Stimulated activated naive CD8-positive, alpha-beta T cell treated with anti-CD3 and anti-CD28 coated beads, Interleukin-15, amount 100 ng/mL, for 72 hours (primary cell): Measurements from ENCODE around the gene CHD9NB.

ENCODE experiments used
- ATAC-seq: fragments of 150-1000 bp; cut with Tn5 transposase; 2 replicates; pipeline ENCODE4 v1.10.0; 2021; ENCODE audit warnings: mild to moderate bottlenecking, moderate library complexity
- DNase-seq, 2 donors: peaks; one replicate each; pipeline ENCODE4 v3.0.0; 2021 to 2022
- H3K27ac Mint-ChIP-seq, 2 donors: one replicate each; pipeline ENCODE4 v1.8.0; 2022; ENCODE audit warnings: mild to moderate bottlenecking in 2 of 2, mixed read lengths in 2 of 2, moderate library complexity in 2 of 2
- H3K27me3 Mint-ChIP-seq: one replicate; pipeline ENCODE4 v1.8.0; 2022; ENCODE audit warnings: mixed read lengths
- H3K4me1 Mint-ChIP-seq: one replicate; pipeline ENCODE4 v1.8.0; 2022; ENCODE audit warnings: mild to moderate bottlenecking, mixed read lengths
- H3K4me3 Mint-ChIP-seq, 2 donors: one replicate each; pipeline ENCODE4 v1.8.0; 2022; ENCODE audit warnings: mild to moderate bottlenecking in 2 of 2, mixed read lengths in 2 of 2, moderate library complexity in 1 of 2
- H3K9me3 Mint-ChIP-seq, 2 donors: one replicate each; pipeline ENCODE4 v1.8.0; 2022; ENCODE audit warnings: mixed read lengths in 2 of 2

The CHD9NB gene

GRCh38 chr16:53035176-53035942, 17.3 kb downstream of the CHD9NB start:
- no peaks in the 10 kb centered on the region for H3K4me1 Mint-ChIP-seq

GRCh38 chr16:53034306-53034705, 18.4 kb downstream of the CHD9NB start:
- DNase-seq, result no peak
- H3K4me3 Mint-ChIP-seq, result no peak overlapping the region
- no peak for ATAC-seq
- H3K27me3 Mint-ChIP-seq, result peaks cover 30% of the 10 kb centered on the region
- peaks cover 0 to 11% of the 10 kb centered on the region in 2 donors for H3K9me3 Mint-ChIP-seq
- H3K4me1 Mint-ChIP-seq, result no peaks in the 10 kb centered on the region
- no peak overlapping the region for H3K27ac Mint-ChIP-seq

More at GRCh38 chr16:53035176-53035942, 17.3 kb downstream of the CHD9NB start:
- H3K9me3 Mint-ChIP-seq, result peaks cover 0 to 11% of the 10 kb centered on the region in 2 donors
- ATAC-seq, result no peak
- no peak overlapping the region for H3K4me3 Mint-ChIP-seq
- no peak for DNase-seq
- H3K27ac Mint-ChIP-seq, result no peak overlapping the region
- peaks cover 30% of the 10 kb centered on the region for H3K27me3 Mint-ChIP-seq

GRCh38 chr16:53031323-53031942, 21.3 kb downstream of the CHD9NB start:
- Mint-ChIP-seq H3K9me3 (peaks cover 0 to 11% of the 10 kb centered on the region in 2 donors), H3K4me1 (no peaks in the 10 kb centered on the region), H3K4me3 (no peak overlapping the region), H3K27ac (no peak overlapping the region), H3K27me3 (peaks cover 30% of the 10 kb centered on the region)
- ATAC-seq (no peak), DNase-seq (no peak)

- Mint-ChIP-seq H3K9me3 (peaks cover 0 to 11% of the 10 kb centered on the region in 2 donors), H3K27ac (no peak overlapping the region), H3K4me1 (no peaks in the 10 kb centered on the region), H3K4me3 (no peak overlapping the region), H3K27me3 (peaks cover 24% of the 10 kb centered on the region)
- ATAC-seq, result no peak
- no peak for DNase-seq
Measured at GRCh38 chr16:53029971-53030370, 22.7 kb downstream of the CHD9NB start.

- H3K27ac Mint-ChIP-seq, result no peak overlapping the region
- no peak for ATAC-seq
- H3K4me1 Mint-ChIP-seq, result no peaks in the 10 kb centered on the region
- no peak overlapping the region for H3K4me3 Mint-ChIP-seq
- H3K9me3 Mint-ChIP-seq, result no peaks in the 10 kb centered on the region
- peaks cover 7% of the 10 kb centered on the region for H3K27me3 Mint-ChIP-seq
- no peak for DNase-seq
Measured at GRCh38 chr16:53024045-53024444, 28.7 kb downstream of the CHD9NB start.

- no peaks in the 10 kb centered on the region for H3K9me3 Mint-ChIP-seq
- H3K27ac Mint-ChIP-seq, result no peak overlapping the region
- H3K4me3 Mint-ChIP-seq, result no peak overlapping the region
- ATAC-seq (no peak), DNase-seq (peak in 1 of 2 donors; percentile 17)
- H3K4me1 Mint-ChIP-seq, result no peaks in the 10 kb centered on the region
- H3K27me3 Mint-ChIP-seq, result peaks cover 7% of the 10 kb centered on the region
Measured at GRCh38 chr16:53022374-53022773, 30.3 kb downstream of the CHD9NB start.

- DNase-seq, result no peak
- no peak for ATAC-seq
- no peak overlapping the region for H3K4me3 Mint-ChIP-seq
- H3K27me3 Mint-ChIP-seq, result peaks cover 22% of the 10 kb centered on the region
- H3K9me3 Mint-ChIP-seq, result no peaks in the 10 kb centered on the region
- H3K27ac Mint-ChIP-seq, result no peak overlapping the region
- no peaks in the 10 kb centered on the region for H3K4me1 Mint-ChIP-seq
Measured at GRCh38 chr16:53018834-53019416, 33.8 kb downstream of the CHD9NB start.

GRCh38 chr16:53014287-53014686, 38.4 kb downstream of the CHD9NB start:
- Mint-ChIP-seq H3K4me3 (no peak overlapping the region), H3K27ac (no peak overlapping the region), H3K27me3 (peaks cover 37% of the 10 kb centered on the region)

GRCh38 chr16:53007095-53007494, 45.6 kb downstream of the CHD9NB start:
- Mint-ChIP-seq H3K27ac (no peak overlapping the region), H3K4me1 (no peaks in the 10 kb centered on the region), H3K9me3 (no peaks in the 10 kb centered on the region), H3K4me3 (no peak overlapping the region), H3K27me3 (peaks cover 23% of the 10 kb centered on the region)
- DNase-seq (no peak), ATAC-seq (no peak)

More at GRCh38 chr16:53014287-53014686, 38.4 kb downstream of the CHD9NB start:
- ATAC-seq (no peak), DNase-seq (no peak)
- Mint-ChIP-seq H3K9me3 (no peaks in the 10 kb centered on the region), H3K4me1 (no peaks in the 10 kb centered on the region)

- no peak for ATAC-seq
- Mint-ChIP-seq H3K9me3 (peaks cover 0 to 6% of the 10 kb centered on the region in 2 donors), H3K4me3 (no peak overlapping the region), H3K27ac (no peak overlapping the region), H3K4me1 (no peaks in the 10 kb centered on the region), H3K27me3 (peaks cover 13% of the 10 kb centered on the region)
- no peak for DNase-seq
Measured at GRCh38 chr16:52997922-52998321, 54.8 kb downstream of the CHD9NB start.

GRCh38 chr16:52994942-52995341, 57.8 kb downstream of the CHD9NB start:
- Mint-ChIP-seq H3K27me3 (no peaks in the 10 kb centered on the region), H3K9me3 (peaks cover 0 to 3% of the 10 kb centered on the region in 2 donors), H3K4me1 (no peaks in the 10 kb centered on the region), H3K4me3 (no peak overlapping the region), H3K27ac (no peak overlapping the region)
- DNase-seq, result no peak
- ATAC-seq, result no peak

- H3K27ac Mint-ChIP-seq, result no peak overlapping the region
- H3K4me3 Mint-ChIP-seq, result no peak overlapping the region
- no peaks in the 10 kb centered on the region for H3K4me1 Mint-ChIP-seq
- DNase-seq, result no peak
- no peak for ATAC-seq
- no peaks in the 10 kb centered on the region for H3K27me3 Mint-ChIP-seq
- H3K9me3 Mint-ChIP-seq, result peaks cover 0 to 3% of the 10 kb centered on the region in 2 donors
Measured at GRCh38 chr16:52993179-52993578, 59.5 kb downstream of the CHD9NB start.

- Mint-ChIP-seq H3K27me3 (no peaks in the 10 kb centered on the region), H3K4me3 (no peak overlapping the region), H3K9me3 (peaks cover 0 to 3% of the 10 kb centered on the region in 2 donors), H3K4me1 (no peaks in the 10 kb centered on the region), H3K27ac (no peak overlapping the region)
- no peak for DNase-seq
- ATAC-seq, result no peak
Measured at GRCh38 chr16:52991572-52991971, 61.1 kb downstream of the CHD9NB start.
